PC-3 (cell line): ENCODE data around the gene WNT5B. TPM values are rescaled to one million over a fixed set of nuclear protein-coding genes. Genes with fewer than 3 reads are reported as not detected.

Experiments
- ATAC-seq: fragments of 200-7000 bp; cut with Tn5 transposase; 2 replicates; pipeline ENCODE4 v1.9.1; 2020; ENCODE audit warnings: mild to moderate bottlenecking, moderate library complexity
- BruUV-seq: library from RNA; stranded (reverse); fragments of 400-500 nt; replicated peaks from 2 replicates; lab custom pipeline; 2021; lab: Mats Ljungman, UMichigan
- CTCF ChIA-PET: fragments of 300-600 bp; sonication (Branson Sonifier 250); formaldehyde crosslinking; loops from one replicate; lab custom pipeline; 2022; ENCODE audit warnings: antibody characterized with exemption; lab: Charles Lee
- POLR2A ChIA-PET: fragments of 300-600 bp; sonication (Branson Sonifier 250); formaldehyde crosslinking; loops from one replicate; lab custom pipeline; 2022; ENCODE audit warnings: antibody characterized with exemption; ENCODE audit not compliant: unreplicated experiment; lab: Charles Lee
- DNase-seq: peaks from one replicate; pipeline ENCODE4 v3.0.0-alpha.2; 2015
- H2AFZ ChIP-seq: fragments of 300-600 bp; sonication (generic); 2 replicates; pipeline ENCODE4 v1.6.0; 2016; ENCODE audit warnings: antibody characterized with exemption, low read length
- H3F3A ChIP-seq: fragments of 300-600 bp; sonication (generic); one replicate; pipeline ENCODE4 v1.6.0; 2017; ENCODE audit warnings: antibody characterized with exemption, low read length, control low read depth, mild to moderate bottlenecking; ENCODE audit not compliant: unreplicated experiment
- H3K27ac ChIP-seq: fragments of 300-600 bp; sonication (generic); 2 replicates; pipeline ENCODE4 v1.5.1; 2016; ENCODE audit warnings: mild to moderate bottlenecking, low read length
- H3K27me3 ChIP-seq: fragments of 300-600 bp; sonication (generic); 2 replicates; pipeline ENCODE4 v1.6.1; 2016; ENCODE audit warnings: low read length, mixed read lengths
- H3K36me3 ChIP-seq: fragments of 300-600 bp; sonication (generic); 2 replicates; pipeline ENCODE4 v1.6.1; 2016; ENCODE audit warnings: low read depth, mixed run types, low read length, mixed read lengths
- H3K4me1 ChIP-seq: fragments of 300-600 bp; sonication (generic); 2 replicates; pipeline ENCODE4 v1.5.1; 2016; ENCODE audit warnings: low read length; ENCODE audit not compliant: insufficient read depth
- H3K4me2 ChIP-seq: fragments of 300-600 bp; sonication (generic); 2 replicates; pipeline ENCODE4 v1.6.0; 2016; ENCODE audit warnings: low read length
- H3K4me3 ChIP-seq: fragments of 300-600 bp; sonication (generic); 2 replicates; pipeline ENCODE4 v1.5.1; 2016; ENCODE audit warnings: mild to moderate bottlenecking, low read length, mixed read lengths
- H3K79me2 ChIP-seq: fragments of 300-600 bp; sonication (generic); 2 replicates; pipeline ENCODE4 v1.6.1; 2017; ENCODE audit warnings: low read length, mixed read lengths
- H3K9ac ChIP-seq: fragments of 300-600 bp; sonication (generic); 2 replicates; pipeline ENCODE4 v1.6.0; 2016; ENCODE audit warnings: mild to moderate bottlenecking, low read length
- H3K9me2 ChIP-seq: fragments of 300-600 bp; sonication (generic); replicated peaks from 2 replicates; pipeline ENCODE4 v1.6.1; 2016; ENCODE audit warnings: mixed run types, low read length, mixed read lengths
- H3K9me3 ChIP-seq: fragments of 300-600 bp; sonication (generic); 2 replicates; pipeline ENCODE4 v1.6.1; 2016; ENCODE audit warnings: low read length, mixed read lengths
- H4K20me1 ChIP-seq: fragments of 300-600 bp; sonication (generic); 2 replicates; pipeline ENCODE4 v1.6.1; 2016; ENCODE audit warnings: low read length, mixed read lengths
- CTCF ChIP-seq: fragments of 300-600 bp; sonication (generic); conservative IDR thresholded peaks from 2 replicates; pipeline ENCODE4 v1.5.1; 2017; ENCODE audit warnings: antibody characterized with exemption, low read depth, mild to moderate bottlenecking, low read length
- EZH2 ChIP-seq: fragments of 300-600 bp; sonication (generic); IDR thresholded peaks from one replicate; pipeline ENCODE4 v1.6.1; 2017; ENCODE audit warnings: antibody characterized with exemption, mild to moderate bottlenecking, low read length; ENCODE audit not compliant: unreplicated experiment
- EZH2phosphoT487 ChIP-seq: fragments of 300-600 bp; sonication (generic); IDR thresholded peaks from 2 replicates; pipeline ENCODE4 v1.6.1; 2018; ENCODE audit warnings: mild to moderate bottlenecking, antibody characterized with exemption, low read length, borderline replicate concordance
- intact Hi-C: fragments of 100-400 bp; cut with micrococcal nuclease; formaldehyde crosslinking; loops from 2 replicates; pipeline ENCODE4 v1.9.0; 2023
- total RNA-seq: library from RNA; depleted of rRNA; stranded (reverse); fragments of >200 nt; gene quantifications from 2 replicates; pipeline ENCODE4 v1.2.3, GENCODE V29; 2014

The WNT5B gene
- total RNA-seq, 1 experiment from 2014 or later: 2.2 TPM

GRCh38 chr12:1583421-1584078, 45.5 kb upstream of the WNT5B start:
- POLR2A ChIA-PET: interaction anchor here (1.3 kb wide), 1 partner anchor 465 kb away, joined by 9 read pairs; no protein-coding TSS in a partner anchor
- Histone ChIP-seq H3K4me3 (peak overlapping the region; percentile 38; the same call in 1 of the 2 replicates), H3K27me3 (no peaks in the 10 kb centered on the region), H3K79me2 (peaks cover 14% of the 10 kb centered on the region), H4K20me1 (no peaks in the 10 kb centered on the region), H3K9me2 (no peaks in the 10 kb centered on the region), H3K4me1 (peaks cover 11% of the 10 kb centered on the region), H3K9ac (no peak overlapping the region), H3K4me2 (peak overlapping the region; percentile 70), H3K36me3 (no peaks in the 10 kb centered on the region), H2AFZ (no peak overlapping the region), H3F3A (no peaks in the 10 kb centered on the region), H3K9me3 (no peaks in the 10 kb centered on the region), H3K27ac (no peak overlapping the region)
- BruUV-seq: no TSS peak
- ATAC-seq: peak; percentile 51
- intact Hi-C loops: loop anchor here (1.0 to 10.0 kb wide), 3 partner anchors 301 to 1009 kb away; no protein-coding TSS in a partner anchor
- CTCF ChIA-PET: interaction anchor here (0.6 to 2.1 kb wide), 4 partner anchors 23 to 465 kb away, joined by 3 to 32 read pairs (median 4); no protein-coding TSS in a partner anchor
- TF ChIP-seq EZH2phosphoT487 (no peak), CTCF (peak; percentile 93)
- peak; percentile 83 for DNase-seq

- no peaks in the 10 kb centered on the region for H3F3A ChIP-seq
- no peak overlapping the region for H2AFZ ChIP-seq
- ATAC-seq: no peak
- TF ChIP-seq EZH2phosphoT487: no peak
- POLR2A ChIA-PET: no interaction called here
- H3K27ac ChIP-seq: no peak overlapping the region
- no peak overlapping the region for H3K9ac ChIP-seq
- no peak for DNase-seq
- H4K20me1 ChIP-seq: no peaks in the 10 kb centered on the region
- H3K4me1 ChIP-seq: peaks cover 16% of the 10 kb centered on the region
- H3K79me2 ChIP-seq: peaks cover 21% of the 10 kb centered on the region
- CTCF ChIA-PET: interaction anchor here (0.7 to 2.1 kb wide), 2 partner anchors 22 to 466 kb away, joined by 6 to 32 read pairs; no protein-coding TSS in a partner anchor
- H3K27me3 ChIP-seq: no peaks in the 10 kb centered on the region
- intact Hi-C loops: loop anchor here (5.0 to 10.0 kb wide), 2 partner anchors 302 to 1010 kb away; no protein-coding TSS in a partner anchor
- no peak overlapping the region for H3K4me3 ChIP-seq
- no peaks in the 10 kb centered on the region for H3K9me3 ChIP-seq
- no TSS peak for BruUV-seq
- H3K9me2 ChIP-seq: no peaks in the 10 kb centered on the region
- H3K36me3 ChIP-seq: no peaks in the 10 kb centered on the region
- no peak overlapping the region for H3K4me2 ChIP-seq
These were observed 44.7 kb upstream of the WNT5B start for GRCh38 chr12:1584326-1584725.

- H3K4me3 ChIP-seq: peak overlapping the region; percentile 31; the same call in 1 of the 2 replicates
- peaks cover 24% of the 10 kb centered on the region for H4K20me1 ChIP-seq
- H3K79me2 ChIP-seq: peaks cover 58% of the 10 kb centered on the region
- no peaks in the 10 kb centered on the region for H3K36me3 ChIP-seq
- H3K27me3 ChIP-seq: no peaks in the 10 kb centered on the region
- POLR2A ChIA-PET: no interaction called here
- no peaks in the 10 kb centered on the region for H3K9me2 ChIP-seq
- intact Hi-C loops: loop anchor here (10.0 kb wide), 1 partner anchor 1013 kb away; no protein-coding TSS in a partner anchor
- no peaks in the 10 kb centered on the region for H3K9me3 ChIP-seq
- peaks cover 37% of the 10 kb centered on the region for H3K4me1 ChIP-seq
- no peak for TF ChIP-seq CTCF
- TF ChIP-seq EZH2: no peak
- no peak for TF ChIP-seq EZH2phosphoT487
- DNase-seq: peak; percentile 30
- H3K9ac ChIP-seq: no peak overlapping the region
- no peaks in the 10 kb centered on the region for H3F3A ChIP-seq
- H3K27ac ChIP-seq: peak overlapping the region; percentile 45
- CTCF ChIA-PET: no interaction called here
- peak overlapping the region; percentile 64 for H3K4me2 ChIP-seq
- H2AFZ ChIP-seq: 0 out of 2 replicates have a peak overlapping the region, but pooled peaks have one; percentile 6
- peak; percentile 9; the same call in 1 of the 2 replicates for ATAC-seq
- BruUV-seq: no TSS peak
These were observed 41.0 kb upstream of the WNT5B start for GRCh38 chr12:1587927-1588574.
